Activated CD8-positive, alpha-beta memory T cell treated with anti-CD3 and anti-CD28 coated beads, Interleukin-2, amount 50 U/mL, for 1 hour (primary cell): ENCODE results near the gene PNMA3.
"Not testable (repeated sequence)": the region's sequence is repeated elsewhere in the genome, so short reads cannot be mapped to it uniquely, and the experiment has no call there.

ENCODE experiments used
- DNase-seq: peaks from one replicate; pipeline ENCODE4 v3.0.0-alpha.2; 2020; ENCODE audit errors: extremely low read depth

Gene PNMA3

GRCh38 chrX:153055871-153056749 is at the start of gene PNMA3:
Gene PNMA3 (plus strand): TSS chrX:153056470. CDS start chrX:153057056, 586 bp downstream.
- DNase-seq, result no peak

DNA sequence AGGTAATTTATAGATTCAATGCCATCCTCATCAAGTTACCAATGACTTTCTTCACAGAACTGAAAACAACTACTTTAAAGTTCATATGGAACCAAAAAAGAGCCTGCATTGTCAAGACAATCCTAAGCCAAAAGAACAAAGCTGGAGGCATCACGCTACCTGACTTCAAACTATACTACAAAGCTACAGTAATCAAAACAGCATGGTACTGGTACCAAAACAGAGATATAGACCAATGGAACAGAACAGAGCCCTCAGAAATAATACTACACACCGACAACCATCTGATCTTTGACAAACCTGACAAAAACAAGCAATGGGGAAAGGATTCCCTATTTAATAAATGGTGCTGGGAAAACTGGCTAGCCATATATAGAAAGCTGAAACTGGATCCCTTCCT is 39.1 kb upstream of the PNMA3 start:
- not testable (repeated sequence) for DNase-seq

- no peak for DNase-seq
These were observed 37.1 kb upstream of the PNMA3 start for GRCh38 chrX:153019166-153019565.

DNA sequence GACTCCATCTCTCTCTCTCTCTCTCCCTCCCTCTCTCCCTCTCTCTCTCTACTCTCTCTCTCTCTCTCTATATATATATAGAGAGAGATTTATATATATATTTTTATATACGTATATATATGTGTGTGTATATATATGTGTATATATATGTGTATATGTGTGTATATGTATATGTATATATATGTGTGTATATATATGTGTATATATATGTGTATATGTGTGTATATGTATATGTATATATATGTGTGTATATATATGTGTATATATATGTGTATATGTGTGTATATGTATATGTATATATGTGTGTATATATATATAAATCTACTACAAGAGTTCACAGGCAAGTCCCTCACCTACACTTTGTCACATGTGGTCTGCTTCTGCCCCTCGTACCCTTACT is 29.8 kb upstream of the PNMA3 start:
- DNase-seq, result not testable (repeated sequence)

DNA sequence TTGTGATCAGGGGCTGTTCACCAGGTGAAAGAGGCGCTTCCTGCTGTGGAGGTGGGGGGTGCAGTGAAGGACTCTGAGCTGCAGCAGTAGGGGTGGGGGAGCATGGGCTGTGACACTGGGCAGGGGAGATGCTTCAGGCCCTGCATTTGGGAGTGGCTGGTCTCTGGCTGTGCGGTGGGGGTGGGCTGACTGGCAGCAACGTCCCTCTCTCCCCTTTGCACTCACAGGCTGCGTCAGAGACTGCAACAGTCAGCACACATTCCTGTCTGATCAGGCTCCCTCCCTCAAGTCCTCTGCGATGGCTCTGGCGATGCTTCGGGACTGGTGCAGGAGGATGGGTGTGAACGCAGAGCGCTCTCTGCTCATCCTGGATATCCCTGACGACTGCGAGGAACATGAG is 27.8 kb upstream of the PNMA3 start:
- DNase-seq, result not testable (repeated sequence)

GRCh38 chrX:153029162-153029561 is 27.1 kb upstream of the PNMA3 start:
- no peak for DNase-seq

DNA sequence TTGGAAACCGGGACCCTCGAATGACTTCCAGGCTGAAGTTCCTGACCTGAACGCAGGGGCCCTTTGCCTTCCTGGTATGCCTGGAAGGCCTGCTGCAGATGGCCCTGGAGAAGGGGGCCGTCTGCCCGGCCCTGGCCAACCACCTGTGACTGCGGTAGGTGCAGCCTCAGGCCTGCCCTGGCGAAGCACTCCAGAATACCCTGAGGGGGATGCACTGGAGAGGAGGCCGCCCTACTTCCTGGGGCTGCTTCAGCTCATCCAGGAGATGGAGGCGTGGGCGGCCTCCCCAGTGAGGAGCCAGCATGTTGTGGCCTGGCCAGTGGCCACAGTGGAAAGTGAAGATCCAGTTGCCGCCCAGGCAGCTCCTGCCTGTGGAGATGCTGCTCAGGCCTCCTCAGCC is 26.4 kb upstream of the PNMA3 start:
- DNase-seq, result no peak

DNA sequence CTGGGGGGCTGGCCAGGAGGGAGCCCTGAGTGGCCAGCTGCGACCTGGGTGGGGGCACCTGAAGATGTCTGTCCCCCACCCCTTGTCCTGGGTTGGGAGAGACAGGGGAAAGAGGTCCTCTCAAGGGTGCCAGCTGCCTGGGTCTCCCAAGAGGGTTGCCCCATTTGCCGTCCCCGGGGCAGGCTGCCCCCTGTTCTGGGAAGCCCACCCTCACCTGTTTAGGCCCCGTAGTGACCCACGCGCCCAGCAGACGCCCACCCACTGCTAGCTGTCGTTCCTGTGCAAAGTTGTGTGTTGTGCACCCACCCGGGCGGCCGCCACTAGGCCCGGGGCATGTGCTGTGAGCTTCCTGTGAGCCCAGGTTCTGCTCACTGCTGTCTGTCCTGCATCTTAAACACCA is 25.5 kb upstream of the PNMA3 start:
- no peak for DNase-seq

GRCh38 chrX:153032397-153033118 is 23.7 kb upstream of the PNMA3 start:
- peak; percentile 10 for DNase-seq

DNA sequence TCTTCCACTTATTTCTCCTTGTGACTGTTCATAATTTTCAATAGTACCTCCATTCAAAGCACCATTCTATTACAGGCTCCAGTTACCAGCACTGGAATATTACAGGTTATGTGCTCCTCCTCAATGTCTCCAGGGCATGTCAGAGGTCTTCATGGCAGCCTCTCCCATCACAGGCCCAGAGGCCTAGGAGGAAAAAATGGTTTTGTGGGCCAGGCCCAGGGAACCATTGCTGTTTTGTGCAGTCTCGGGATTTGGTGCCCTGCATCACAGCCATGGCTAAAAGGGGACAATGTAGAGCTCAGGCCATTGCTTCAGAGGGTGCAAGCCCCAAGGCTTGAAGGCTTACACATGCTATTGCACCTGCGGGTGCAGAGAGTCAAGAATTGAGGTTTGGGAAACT is 7.2 kb upstream of the PNMA3 start:
- DNase-seq, result no peak

DNA sequence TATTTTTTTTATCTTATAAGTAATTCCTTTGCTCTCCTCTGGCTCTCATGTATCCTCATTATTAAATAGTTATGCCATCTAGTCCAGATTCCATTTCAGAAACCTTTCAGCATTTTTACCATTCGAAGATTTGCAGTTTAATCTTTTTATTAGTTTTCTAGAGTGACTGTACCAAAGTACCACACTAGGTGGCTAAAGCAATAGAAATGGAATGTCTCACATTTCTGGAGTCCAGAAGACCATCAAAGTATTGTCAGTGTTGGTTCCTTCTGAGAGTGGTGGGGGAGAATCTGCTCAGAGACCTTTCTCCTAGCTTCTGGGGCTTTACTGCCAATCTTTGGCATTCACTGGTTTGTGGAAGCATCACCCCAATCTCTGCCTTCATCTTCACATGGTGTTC is 3.7 kb upstream of the PNMA3 start:
- no peak for DNase-seq

DNA sequence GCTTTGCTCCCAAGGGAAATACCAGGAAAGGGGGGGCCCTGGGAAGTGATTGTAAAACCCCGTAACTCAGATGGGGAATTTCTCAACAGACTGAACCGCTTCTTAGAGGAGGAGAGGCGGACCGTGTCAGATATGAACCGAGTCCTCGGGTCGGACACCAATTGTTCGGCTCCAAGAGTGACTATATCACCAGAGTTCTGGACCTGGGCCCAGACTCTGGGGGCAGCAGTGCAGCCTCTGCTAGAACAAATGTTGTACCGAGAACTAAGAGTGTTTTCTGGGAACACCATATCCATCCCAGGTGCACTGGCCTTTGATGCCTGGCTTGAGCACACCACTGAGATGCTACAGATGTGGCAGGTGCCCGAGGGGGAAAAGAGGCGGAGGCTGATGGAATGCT is 1.0 kb downstream of the PNMA3 start:
- no peak for DNase-seq

DNA sequence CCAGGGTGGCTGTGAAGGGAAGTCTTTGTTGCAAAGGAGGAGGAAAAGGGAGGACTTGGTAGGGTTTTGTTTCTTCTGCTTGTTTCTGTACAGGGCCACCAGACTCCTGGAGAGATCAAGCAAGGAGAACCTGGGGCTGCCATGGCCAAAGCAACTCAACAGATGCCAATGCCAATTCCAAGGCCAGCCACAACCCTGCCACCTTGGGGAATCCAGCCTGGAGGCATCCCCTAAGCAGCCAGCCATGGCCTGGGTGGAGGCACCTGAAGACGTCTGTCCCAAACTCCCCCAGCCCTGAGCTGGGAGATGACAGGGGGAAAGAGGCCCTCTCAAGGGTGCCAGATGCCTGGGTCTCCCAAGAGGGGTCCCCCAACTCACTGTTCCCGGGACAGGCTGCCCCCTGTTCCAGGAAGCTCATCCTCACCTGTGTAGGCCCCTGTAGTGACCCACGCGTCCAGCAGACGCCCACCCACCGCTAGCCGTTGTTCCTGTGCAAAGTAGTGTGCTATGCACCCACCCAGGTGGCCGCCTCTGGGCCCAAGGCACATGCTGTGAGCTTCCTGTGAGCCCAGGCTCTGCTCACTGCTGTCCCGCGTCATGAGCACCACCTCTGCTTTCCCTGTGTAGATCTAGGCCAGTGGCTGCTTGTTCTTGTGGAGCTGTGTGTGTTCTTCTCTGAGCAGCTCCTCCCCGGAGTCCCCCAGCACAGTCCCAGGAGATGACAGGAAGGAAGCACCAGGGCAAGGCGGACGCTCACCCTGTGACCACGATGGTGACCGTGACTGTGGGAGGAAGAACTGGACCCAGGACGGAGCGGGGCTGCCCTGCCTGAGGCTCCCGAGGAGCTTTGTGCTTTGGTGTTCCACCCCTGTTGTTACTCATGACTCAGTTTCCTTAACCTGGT is 3.2 kb downstream of the PNMA3 start:
- DNase-seq, result no peak

GRCh38 chrX:153060095-153060445 is 3.8 kb downstream of the PNMA3 start:
- DNase-seq, result no peak

- no peak for DNase-seq
These were observed 5.5 kb downstream of the PNMA3 start for GRCh38 chrX:153061732-153062131.

DNA sequence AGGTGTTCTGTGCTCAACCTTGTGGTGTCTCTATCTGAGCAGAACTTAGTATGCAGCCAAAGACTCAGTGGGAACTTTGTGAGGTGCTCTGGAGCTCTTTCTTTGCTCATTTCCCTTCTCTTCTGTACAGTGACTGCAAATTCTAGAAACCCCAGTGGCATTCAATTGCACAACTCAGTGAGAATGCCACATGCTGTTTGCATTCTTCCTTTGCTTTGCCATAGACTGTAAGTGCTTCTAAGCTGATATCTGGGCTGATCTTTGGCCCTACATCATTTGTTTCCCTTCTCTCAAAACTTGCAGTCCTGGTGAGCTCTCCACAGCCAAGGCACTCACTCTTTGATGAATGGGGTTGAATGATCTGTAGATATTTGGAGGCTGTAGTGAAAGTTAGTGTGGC is 7.0 kb downstream of the PNMA3 start:
- no peak for DNase-seq

- DNase-seq, result no peak
These were observed 7.8 kb downstream of the PNMA3 start for GRCh38 chrX:153064061-153064460.

- no peak for DNase-seq
These were observed 9.1 kb downstream of the PNMA3 start for GRCh38 chrX:153065389-153065788.

GRCh38 chrX:153066402-153066801 is 10.1 kb downstream of the PNMA3 start:
- not testable (repeated sequence) for DNase-seq

DNA sequence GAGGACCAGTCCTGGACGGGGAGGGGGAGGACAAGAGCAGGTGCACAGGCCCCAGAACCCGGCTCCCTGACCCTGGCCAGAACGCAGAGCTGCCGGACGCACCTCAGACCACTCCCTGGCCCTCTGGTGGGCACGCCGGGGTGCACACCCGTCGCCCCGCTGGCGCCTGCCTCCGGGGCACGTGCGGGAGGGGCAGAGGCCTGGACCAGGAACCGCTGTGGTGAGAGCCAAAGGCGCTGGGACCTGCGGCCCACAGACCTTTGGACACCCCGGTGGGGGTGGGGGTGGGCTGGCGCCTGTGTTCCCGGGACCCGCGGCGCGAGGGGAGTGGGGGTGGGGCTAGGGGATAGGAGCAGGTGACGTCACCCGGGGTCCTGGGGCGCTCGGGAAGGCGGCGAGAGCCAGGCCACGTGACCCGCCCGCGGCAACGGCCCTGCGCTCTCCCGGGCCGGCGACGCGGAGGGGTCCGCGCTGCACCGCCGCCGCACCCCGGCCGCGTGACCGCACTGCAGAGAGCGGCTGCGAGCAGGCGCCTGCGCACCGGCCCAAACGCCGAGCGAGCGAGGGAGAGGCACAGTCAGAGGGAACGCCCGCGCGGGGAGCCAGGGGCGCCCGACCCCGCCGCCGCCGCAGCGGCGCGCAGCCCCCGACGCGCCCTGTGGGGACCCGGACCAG is 15.8 kb downstream of the PNMA3 start, which contains the start of gene PNMA6A:
Gene PNMA6A, plus strand, starts transcription at position 546 of the 675 bp plus-strand sequence. CDS start 609 bp downstream, outside the sequence.
- DNase-seq, result not testable (repeated sequence)

GRCh38 chrX:153073331-153073730 is 17.1 kb downstream of the PNMA3 start:
- not testable (repeated sequence) for DNase-seq
